ENCODE data around the gene LHFPL2.

LHFPL2 gene

DNA sequence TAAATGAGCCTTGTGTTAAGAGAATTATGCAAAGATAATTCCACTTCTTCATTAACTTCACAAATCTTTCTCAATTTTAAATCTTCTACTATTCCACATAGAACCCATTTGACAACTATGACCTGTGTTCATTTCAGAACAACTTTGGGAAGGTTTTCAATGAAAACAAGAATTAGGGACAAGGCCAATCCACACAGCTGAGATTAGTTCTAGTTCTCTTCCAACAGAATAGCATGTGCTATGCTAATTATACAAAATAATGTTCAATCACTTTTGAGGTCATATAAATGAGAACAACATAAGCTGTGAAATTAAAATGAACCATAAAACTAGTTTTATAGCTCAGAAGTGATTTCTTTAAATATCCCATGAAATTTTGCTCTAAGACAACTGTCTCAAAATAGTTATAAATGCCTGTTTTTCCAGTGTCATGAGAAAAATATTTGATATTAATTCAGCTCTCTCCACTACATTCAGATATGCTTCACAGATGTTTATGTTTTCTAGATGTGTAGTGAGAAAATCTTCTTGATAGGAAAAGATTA, 7.2 kb upstream of the LHFPL2 start:
- DNase-seq (ENCODE audit: low read depth in 1 of 2, low spot score in 1 of 2), result no peak
- no peak overlapping the region for H3K4me3 ChIP-seq (replicated peaks; ENCODE audit: insufficient read depth, low read length)
- H3K27me3 ChIP-seq (ENCODE audit: insufficient read depth, poor library complexity, severe bottlenecking), result no peaks in the 10 kb centered on the region
- no peak overlapping the region for H3K27ac ChIP-seq (replicated peaks)
- TF ChIP-seq SPI1 (IDR thresholded peaks at IDR 0.05; ENCODE audit: borderline replicate concordance, low read depth) (no peak), CTCF (IDR thresholded peaks at IDR 0.05; ENCODE audit: insufficient read depth, low read length) (no peak), POLR2AphosphoS5 (IDR thresholded peaks at IDR 0.05; ENCODE audit: low read depth) (no peak), REST (IDR thresholded peaks at IDR 0.05; ENCODE audit: insufficient replicate concordance, low read depth) (no peak), GABPA (IDR thresholded peaks at IDR 0.05; ENCODE audit: low read depth) (no peak)

DNA sequence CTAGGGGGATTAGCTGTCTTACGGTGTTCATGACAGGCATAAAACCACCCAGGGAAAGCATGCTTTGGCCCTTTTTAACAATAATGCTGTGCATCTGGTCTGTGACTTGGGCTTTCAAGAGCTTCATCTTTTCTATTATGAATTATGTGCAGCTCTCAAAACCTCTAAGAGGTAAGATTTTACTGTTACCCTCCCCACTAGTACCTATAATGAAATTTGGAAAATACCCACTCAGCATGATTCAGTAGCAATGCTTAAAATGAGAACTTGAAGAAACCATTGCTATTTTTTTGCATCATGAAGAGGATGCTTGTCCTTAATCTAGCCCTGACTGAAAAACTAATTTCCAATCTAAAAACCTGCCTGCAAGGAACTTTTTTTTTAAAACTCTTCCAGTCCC, 5.8 kb upstream of the LHFPL2 start:
- Histone ChIP-seq H3K4me3 (replicated peaks; ENCODE audit: insufficient read depth, low read length) (no peak overlapping the region), H3K27ac (replicated peaks) (no peak overlapping the region), H3K27me3 (ENCODE audit: insufficient read depth, poor library complexity, severe bottlenecking) (no peaks in the 10 kb centered on the region)
- DNase-seq (ENCODE audit: low read depth in 1 of 2, low spot score in 1 of 2), result no peak
- TF ChIP-seq GABPA (IDR thresholded peaks at IDR 0.05; ENCODE audit: low read depth), result no peak
- no peak for TF ChIP-seq POLR2AphosphoS5 (IDR thresholded peaks at IDR 0.05; ENCODE audit: low read depth)
- no peak for TF ChIP-seq SPI1 (IDR thresholded peaks at IDR 0.05; ENCODE audit: borderline replicate concordance, low read depth)
- TF ChIP-seq REST (IDR thresholded peaks at IDR 0.05; ENCODE audit: insufficient replicate concordance, low read depth), result no peak
- TF ChIP-seq CTCF (IDR thresholded peaks at IDR 0.05; ENCODE audit: insufficient read depth, low read length), result no peak

DNA sequence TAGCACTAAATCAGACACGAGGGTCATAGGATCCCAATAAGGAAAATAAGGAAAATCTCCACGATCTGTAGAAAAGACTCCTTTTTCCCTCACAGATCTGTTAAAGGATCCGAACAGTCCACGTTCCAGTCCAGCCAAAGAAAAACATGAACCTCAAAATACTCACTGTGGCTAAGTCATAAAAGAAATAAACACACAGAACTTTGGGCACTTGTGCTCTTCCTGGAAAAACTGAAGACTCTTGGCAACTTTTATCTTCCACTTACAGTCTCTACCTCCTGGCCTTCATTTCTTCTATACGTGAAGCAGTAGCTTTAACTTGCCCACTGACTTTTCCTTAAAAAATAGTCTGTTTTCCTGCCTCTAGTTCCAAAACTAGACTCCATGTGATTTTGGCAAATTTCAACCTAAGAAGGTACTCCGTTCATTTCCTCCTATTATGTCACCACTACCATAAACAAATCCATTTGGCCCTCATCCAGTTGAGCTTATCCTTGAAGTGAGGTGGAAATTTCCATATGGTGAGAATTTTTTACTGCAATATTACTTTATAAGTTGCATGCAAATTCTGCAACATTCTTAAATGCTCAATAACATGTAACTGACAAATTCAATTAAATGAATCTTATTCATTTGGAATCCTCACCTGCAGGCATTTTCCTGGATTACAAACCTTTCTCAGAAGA, 5.3 kb upstream of the LHFPL2 start:
- no peak for TF ChIP-seq POLR2AphosphoS5 (IDR thresholded peaks at IDR 0.05; ENCODE audit: low read depth)
- no peak for TF ChIP-seq CTCF (IDR thresholded peaks at IDR 0.05; ENCODE audit: insufficient read depth, low read length)
- TF ChIP-seq REST (IDR thresholded peaks at IDR 0.05; ENCODE audit: insufficient replicate concordance, low read depth), result no peak
- TF ChIP-seq SPI1 (IDR thresholded peaks at IDR 0.05; ENCODE audit: borderline replicate concordance, low read depth), result no peak
- TF ChIP-seq GABPA (IDR thresholded peaks at IDR 0.05; ENCODE audit: low read depth), result no peak
- Histone ChIP-seq H3K27ac (replicated peaks) (no peak overlapping the region), H3K4me3 (replicated peaks; ENCODE audit: insufficient read depth, low read length) (no peak overlapping the region), H3K27me3 (ENCODE audit: insufficient read depth, poor library complexity, severe bottlenecking) (no peaks in the 10 kb centered on the region)
- DNase-seq (ENCODE audit: low read depth in 1 of 2, low spot score in 1 of 2), result no peak
